Kidney (tissue), 14 donors: Measurements from ENCODE around the gene TBC1D5. TPM values are rescaled to one million over a fixed set of nuclear protein-coding genes. Genes with fewer than 3 reads are reported as not detected.
A peak's percentile ranks its signal among the peaks of the same experiment; 100 is the strongest.

ENCODE experiments used
- DNase-seq, 5 donors: peaks; one replicate each; pipeline ENCODE4 v3.0.0-alpha.2; 2013 to 2020
- FAIRE-seq: peaks from 2 replicates; lab custom pipeline; 2012; peaks lifted over from hg19 to GRCh38; lab: Jason Lieb, UNC
- H3K27ac ChIP-seq, 2 donors: one replicate each; pipeline ENCODE4 v1.7.0; 2013; ENCODE audit warnings: low read depth in 2 of 2, low read length in 2 of 2, inconsistent platforms in 1 of 2
- H3K27me3 ChIP-seq: one replicate; pipeline ENCODE4 v1.7.1; 2013; ENCODE audit warnings: low read length, inconsistent platforms; ENCODE audit not compliant: control insufficient read depth, insufficient read depth
- H3K36me3 ChIP-seq, 3 donors: one replicate each; pipeline versions ENCODE4 v1.7.0 to v1.7.1; 2013; ENCODE audit warnings: low read length in 3 of 3, control low read depth in 1 of 3, inconsistent platforms in 1 of 3; ENCODE audit not compliant: insufficient read depth in 3 of 3, control insufficient read depth in 2 of 3
- H3K4me1 ChIP-seq, 3 donors: one replicate each; pipeline versions ENCODE4 v1.7.0 to v1.7.1; 2013; ENCODE audit warnings: low read length in 3 of 3, inconsistent platforms in 1 of 3, low read depth in 1 of 3; ENCODE audit not compliant: control insufficient read depth in 2 of 3, insufficient read depth in 2 of 3
- H3K4me3 ChIP-seq, 3 donors: one replicate each; pipeline versions ENCODE4 v1.7.0 to v1.8.1; 2013; ENCODE audit warnings: low read length in 3 of 3, control low read depth in 1 of 3, inconsistent platforms in 1 of 3
- H3K9ac ChIP-seq, 3 donors: one replicate each; pipeline versions ENCODE4 v1.7.0 to v1.7.1; 2013; ENCODE audit warnings: low read length in 3 of 3, control low read depth in 1 of 3, inconsistent platforms in 1 of 3
- H3K9me3 ChIP-seq, 3 donors: one replicate each; pipeline versions ENCODE4 v1.7.0 to v1.7.1; 2013; ENCODE audit warnings: low read length in 3 of 3, control low read depth in 1 of 3, inconsistent platforms in 1 of 3; ENCODE audit not compliant: control insufficient read depth in 2 of 3, insufficient read depth in 1 of 3
- intact Hi-C: fragments of 100-400 bp; cut with DNase I; formaldehyde crosslinking; loops from one replicate; pipeline ENCODE4 v1.11.1; 2022
- polyA plus RNA-seq: library from polyadenylated mRNA; stranded (reverse); fragments of 350-450 nt; fragmentation: Illumina TruSeq; extraction: RNeasy Lipid Tissue Mini Kit (QIAGEN cat#74804); gene quantifications from one replicate; pipeline ENCODE4 v1.2.3, GENCODE V29; 2014; ENCODE audit warnings: low read depth, low replicate concordance; ENCODE audit not compliant: insufficient read depth
- total RNA-seq: library from RNA; stranded (reverse); fragmentation: NEBNext Ultra II Directional; extraction: Animal tissue kit (Norgen Biotek cat#: 25700); gene quantifications from one replicate; pipeline ENCODE4 v1.2.1, GENCODE V29; 2021
- TF ChIP-seq, protein P1 (sequence below): IDR thresholded peaks from 3 replicates; pipeline ENCODE4 v1.5.1; 2012; ENCODE audit warnings: mild to moderate bottlenecking, moderate library complexity, borderline replicate concordance; ENCODE audit not compliant: insufficient read depth; ENCODE audit errors: extremely low read depth
- donor health status: control.
- donor health status: control.
- donor health status: control.
- donor health status: control.
- donor health status: control.
- donor health status: DM: yes; HTN: yes; CAD: no.
- donor health status: Normal renal cell carcinoma (clear cell type).

Gene TBC1D5
- total and polyA plus RNA-seq, 2 donors from 2014 or later: 9.7 to 77.7 TPM

- no peak for FAIRE-seq
- no peak overlapping the region for H3K27ac ChIP-seq
- intact Hi-C loops: no loop called here
- no peak for DNase-seq
- H3K9ac ChIP-seq: no peak overlapping the region
- H3K4me1 ChIP-seq: no peaks in the 10 kb centered on the region
- H3K27me3 ChIP-seq: no peaks in the 10 kb centered on the region
- no peak overlapping the region for H3K4me3 ChIP-seq
- TF ChIP-seq, protein P1, sequence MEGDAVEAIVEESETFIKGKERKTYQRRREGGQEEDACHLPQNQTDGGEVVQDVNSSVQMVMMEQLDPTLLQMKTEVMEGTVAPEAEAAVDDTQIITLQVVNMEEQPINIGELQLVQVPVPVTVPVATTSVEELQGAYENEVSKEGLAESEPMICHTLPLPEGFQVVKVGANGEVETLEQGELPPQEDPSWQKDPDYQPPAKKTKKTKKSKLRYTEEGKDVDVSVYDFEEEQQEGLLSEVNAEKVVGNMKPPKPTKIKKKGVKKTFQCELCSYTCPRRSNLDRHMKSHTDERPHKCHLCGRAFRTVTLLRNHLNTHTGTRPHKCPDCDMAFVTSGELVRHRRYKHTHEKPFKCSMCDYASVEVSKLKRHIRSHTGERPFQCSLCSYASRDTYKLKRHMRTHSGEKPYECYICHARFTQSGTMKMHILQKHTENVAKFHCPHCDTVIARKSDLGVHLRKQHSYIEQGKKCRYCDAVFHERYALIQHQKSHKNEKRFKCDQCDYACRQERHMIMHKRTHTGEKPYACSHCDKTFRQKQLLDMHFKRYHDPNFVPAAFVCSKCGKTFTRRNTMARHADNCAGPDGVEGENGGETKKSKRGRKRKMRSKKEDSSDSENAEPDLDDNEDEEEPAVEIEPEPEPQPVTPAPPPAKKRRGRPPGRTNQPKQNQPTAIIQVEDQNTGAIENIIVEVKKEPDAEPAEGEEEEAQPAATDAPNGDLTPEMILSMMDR: no peak
- no peaks in the 10 kb centered on the region for H3K36me3 ChIP-seq
- H3K9me3 ChIP-seq: no peaks in the 10 kb centered on the region
These were observed 449.9 kb downstream of the TBC1D5 start for GRCh38 chr3:17292556-17292955.

- H3K36me3 ChIP-seq: no peaks in the 10 kb centered on the region
- H3K9me3 ChIP-seq: no peaks in the 10 kb centered on the region
- H3K4me3 ChIP-seq: no peak overlapping the region
- intact Hi-C loops: no loop called here
- DNase-seq (no peak), FAIRE-seq (no peak)
- no peaks in the 10 kb centered on the region for H3K27me3 ChIP-seq
- H3K9ac ChIP-seq: no peak overlapping the region
- no peaks in the 10 kb centered on the region for H3K4me1 ChIP-seq
- no peak overlapping the region for H3K27ac ChIP-seq
- TF ChIP-seq, protein P1: no peak
These were observed 451.5 kb downstream of the TBC1D5 start for GRCh38 chr3:17290894-17291293.

DNA sequence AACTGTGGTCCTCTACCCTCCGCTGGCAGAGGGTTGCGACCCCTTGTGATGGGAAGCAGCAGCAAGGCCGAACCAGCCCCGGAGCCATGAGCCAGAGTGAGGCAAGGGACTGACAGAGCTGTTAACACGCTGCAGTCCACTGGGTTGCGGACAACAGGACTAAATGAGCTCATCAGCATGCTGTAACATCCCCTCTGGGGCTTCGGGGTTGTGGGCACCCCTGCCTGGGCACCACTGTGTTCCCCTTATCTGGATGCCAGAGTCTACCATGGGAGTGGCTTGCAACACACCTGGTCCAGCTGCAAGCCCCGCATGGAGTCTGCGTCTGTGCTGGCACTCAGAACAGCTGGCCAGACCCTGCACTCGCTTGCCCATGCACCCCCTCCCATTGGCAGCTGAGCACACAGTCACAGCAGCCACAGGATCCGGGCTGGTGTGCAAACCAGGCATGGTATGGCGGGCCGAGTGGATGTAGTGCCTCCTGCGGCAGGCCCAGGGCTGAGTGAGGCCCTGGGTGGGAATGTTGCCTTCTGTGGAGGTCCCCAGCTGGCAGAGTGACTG, 453.5 kb downstream of the TBC1D5 start:
- no peaks in the 10 kb centered on the region for H3K36me3 ChIP-seq
- H3K4me3 ChIP-seq: no peak overlapping the region
- H3K27ac ChIP-seq: no peak overlapping the region
- no peaks in the 10 kb centered on the region for H3K9me3 ChIP-seq
- TF ChIP-seq, protein P1: no peak
- H3K27me3 ChIP-seq: no peaks in the 10 kb centered on the region
- intact Hi-C loops: no loop called here
- FAIRE-seq (no peak), DNase-seq (peak in 1 of 5 donors; percentile 57)
- no peak overlapping the region for H3K9ac ChIP-seq
- H3K4me1 ChIP-seq: no peaks in the 10 kb centered on the region
